ENCODE measurements around the gene TLCD2. TPM values are rescaled to one million over a fixed set of nuclear protein-coding genes. Genes with fewer than 3 reads are reported as not detected.
"Not testable (repeated sequence)": the region's sequence is repeated elsewhere in the genome, so short reads cannot be mapped to it uniquely, and the experiment has no call there.

TLCD2 gene
- total RNA-seq, 1 donor from 2014 or later, result 2.0 TPM

DNA sequence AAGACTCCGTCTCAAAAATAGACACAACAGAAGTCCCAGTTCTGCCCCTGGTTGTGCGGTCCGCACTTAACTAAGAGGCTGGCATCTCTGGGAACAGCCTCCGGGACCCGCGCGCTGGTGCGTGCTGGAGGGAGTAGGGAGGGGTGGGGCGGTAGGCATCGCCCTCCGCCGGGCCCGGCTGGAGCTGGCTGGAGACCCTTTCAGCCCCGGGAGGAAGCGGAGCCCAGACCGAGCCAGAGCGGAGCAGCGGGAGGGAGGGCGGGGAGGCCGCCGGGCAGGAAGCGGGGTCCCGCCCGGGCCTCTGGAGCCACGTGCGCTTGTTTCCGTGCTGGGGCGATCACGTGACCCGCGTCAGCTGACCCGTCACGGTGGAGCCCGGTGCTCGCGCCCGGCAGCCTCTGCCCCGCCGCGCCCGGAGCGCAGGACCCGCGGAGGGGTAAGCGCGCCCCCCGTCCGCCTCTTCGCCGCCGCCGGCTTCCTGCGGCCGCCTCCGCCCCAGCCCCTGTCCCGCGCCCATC is 14.2 kb upstream of the TLCD2 start, which contains the start of gene WDR81:
WDR81 (plus strand) TSS at position 354 of the 518 bp plus-strand sequence. CDS start 256 bp downstream, outside the sequence.
- ATAC-seq (ENCODE audit: poor library complexity), result peak; percentile 88
- intact Hi-C loops (cut with DNase I), result loop anchor here (10.0 kb wide), 1 partner anchor 140 kb away; no protein-coding TSS in a partner anchor
- DNase-seq, result peak; percentile 97

DNA sequence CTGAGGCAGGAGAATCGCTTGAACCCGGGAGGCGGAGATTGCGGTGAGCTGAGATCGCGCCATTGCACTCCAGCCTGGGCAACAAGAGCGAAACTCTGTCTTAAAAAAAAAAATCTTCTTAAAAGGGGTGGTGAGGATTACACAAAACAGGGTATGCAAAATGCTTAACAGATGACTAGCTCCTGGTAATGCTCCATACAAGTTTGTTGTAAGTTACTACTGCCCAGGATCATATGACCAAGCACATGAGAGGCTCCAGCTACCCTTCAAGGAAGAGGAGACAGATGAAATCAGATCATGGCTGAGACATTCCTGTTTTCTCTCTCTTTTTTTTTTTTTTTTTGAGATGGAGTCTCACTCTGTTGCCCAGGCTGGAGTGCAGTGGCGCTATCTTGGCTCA is 11.8 kb upstream of the TLCD2 start:
- intact Hi-C loops (cut with DNase I), result loop anchor here (10.0 kb wide), 1 partner anchor 143 kb away; no protein-coding TSS in a partner anchor
- not testable (repeated sequence) for DNase-seq; ATAC-seq (ENCODE audit: poor library complexity)

DNA sequence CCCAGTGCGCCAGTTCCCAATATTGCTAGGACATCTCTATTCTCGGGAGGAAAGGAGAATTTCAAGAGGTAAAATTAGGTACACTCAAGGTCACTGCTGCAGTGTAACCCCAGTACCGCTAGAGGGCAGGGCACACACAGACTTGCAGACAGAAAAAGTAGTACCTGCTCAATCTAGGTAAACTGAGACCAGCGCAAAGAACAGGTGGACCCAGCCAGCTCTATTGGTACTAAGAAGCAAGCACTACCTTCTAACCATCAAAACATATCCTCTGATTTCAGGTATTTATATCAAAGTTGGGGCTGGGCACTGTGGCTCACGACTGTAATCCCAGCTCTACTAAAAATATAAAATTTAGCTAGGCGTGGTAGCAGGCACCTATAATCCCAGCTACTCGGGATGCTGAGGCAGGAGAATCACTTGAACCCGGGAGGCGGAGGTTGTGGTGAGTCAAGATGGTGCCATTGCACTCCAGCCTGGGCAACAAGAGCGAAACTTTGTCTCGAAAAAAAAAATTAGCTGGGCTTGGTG is 10.7 kb upstream of the TLCD2 start:
- DNase-seq (peak; percentile 73), ATAC-seq (ENCODE audit: poor library complexity) (no peak)
- intact Hi-C loops (cut with DNase I), result loop anchor here (10.0 kb wide), 1 partner anchor 144 kb away; no protein-coding TSS in a partner anchor

DNA sequence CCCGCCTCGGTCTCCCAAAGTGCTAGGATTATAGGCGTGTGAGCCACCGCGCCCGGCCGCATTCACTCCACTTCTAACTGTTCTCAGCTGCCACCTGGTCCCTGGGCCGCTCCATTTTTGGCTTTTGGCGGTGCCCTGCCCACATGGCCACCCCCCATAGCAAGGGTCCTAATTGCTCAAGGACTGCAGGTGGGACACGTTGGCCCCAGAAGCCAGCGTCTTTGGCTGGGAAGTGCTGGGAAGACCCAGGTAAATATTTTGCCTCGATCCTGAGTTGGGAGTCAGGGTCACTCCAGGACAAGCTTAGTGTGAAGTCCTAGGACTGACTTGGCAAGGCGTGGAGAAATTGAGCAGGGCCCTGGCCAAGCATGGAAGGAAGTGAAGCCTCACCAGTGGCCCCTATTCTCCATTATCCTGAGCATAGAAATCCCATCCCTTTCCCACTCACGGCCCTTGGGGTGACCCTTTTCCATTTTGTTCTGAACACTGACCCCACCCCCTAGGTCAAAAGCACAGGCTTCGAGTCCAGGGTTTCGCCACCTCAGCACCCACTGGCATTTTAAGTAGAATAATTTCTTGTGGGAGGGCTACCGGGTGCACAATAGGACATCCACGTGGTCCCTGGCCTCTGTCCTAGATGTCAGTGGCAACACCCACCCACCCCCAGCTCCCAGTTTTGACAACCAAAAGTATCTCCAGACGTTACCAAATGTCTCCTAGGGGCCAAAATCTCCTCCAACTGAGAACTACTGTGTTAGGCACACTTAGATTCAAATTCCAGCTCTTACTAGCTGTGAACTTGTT is 8.4 kb upstream of the TLCD2 start:
- intact Hi-C loops (cut with DNase I), result no loop called here
- ATAC-seq (ENCODE audit: poor library complexity) (no peak), DNase-seq (no peak)

DNA sequence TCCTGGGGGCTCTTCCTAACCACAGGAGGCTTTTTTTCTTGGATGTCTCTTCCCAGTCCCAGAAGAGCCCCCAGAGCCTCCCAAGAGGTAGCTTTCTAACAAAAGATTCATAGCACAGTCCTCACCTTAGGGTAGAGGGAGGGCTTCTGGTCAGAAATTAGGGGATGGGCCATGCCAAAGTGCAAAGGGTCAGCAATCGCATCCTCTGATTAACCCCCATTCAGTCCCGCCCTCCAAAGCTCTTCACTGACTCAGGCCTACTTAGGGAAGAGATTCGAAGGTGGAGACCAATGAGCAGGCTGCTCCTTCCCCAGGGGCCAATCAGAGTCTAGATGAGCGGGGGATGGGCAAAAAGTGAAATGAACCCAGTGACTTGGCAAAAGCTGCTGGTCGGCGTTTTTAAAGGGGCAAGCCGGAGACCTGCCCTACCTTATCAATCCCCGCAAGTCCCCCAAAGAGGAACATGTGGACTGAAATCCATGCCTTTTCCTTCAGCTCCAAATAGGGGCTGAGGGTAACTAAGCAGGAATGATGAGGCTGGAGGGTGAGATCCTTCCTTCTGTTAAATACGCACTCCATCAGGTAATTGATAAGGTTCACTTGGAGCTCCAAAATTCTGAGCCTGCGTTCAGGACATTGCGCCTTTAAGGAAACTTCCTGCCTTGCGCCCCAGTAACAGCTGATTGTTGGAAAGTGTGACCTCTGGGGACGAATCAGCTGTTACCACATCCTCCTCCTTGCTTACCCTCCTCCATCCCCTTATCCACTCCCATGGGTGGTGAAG is 6.9 kb upstream of the TLCD2 start:
- ATAC-seq (ENCODE audit: poor library complexity) (peak; percentile 61), DNase-seq (peak; percentile 89)
- intact Hi-C loops (cut with DNase I), result no loop called here

DNA sequence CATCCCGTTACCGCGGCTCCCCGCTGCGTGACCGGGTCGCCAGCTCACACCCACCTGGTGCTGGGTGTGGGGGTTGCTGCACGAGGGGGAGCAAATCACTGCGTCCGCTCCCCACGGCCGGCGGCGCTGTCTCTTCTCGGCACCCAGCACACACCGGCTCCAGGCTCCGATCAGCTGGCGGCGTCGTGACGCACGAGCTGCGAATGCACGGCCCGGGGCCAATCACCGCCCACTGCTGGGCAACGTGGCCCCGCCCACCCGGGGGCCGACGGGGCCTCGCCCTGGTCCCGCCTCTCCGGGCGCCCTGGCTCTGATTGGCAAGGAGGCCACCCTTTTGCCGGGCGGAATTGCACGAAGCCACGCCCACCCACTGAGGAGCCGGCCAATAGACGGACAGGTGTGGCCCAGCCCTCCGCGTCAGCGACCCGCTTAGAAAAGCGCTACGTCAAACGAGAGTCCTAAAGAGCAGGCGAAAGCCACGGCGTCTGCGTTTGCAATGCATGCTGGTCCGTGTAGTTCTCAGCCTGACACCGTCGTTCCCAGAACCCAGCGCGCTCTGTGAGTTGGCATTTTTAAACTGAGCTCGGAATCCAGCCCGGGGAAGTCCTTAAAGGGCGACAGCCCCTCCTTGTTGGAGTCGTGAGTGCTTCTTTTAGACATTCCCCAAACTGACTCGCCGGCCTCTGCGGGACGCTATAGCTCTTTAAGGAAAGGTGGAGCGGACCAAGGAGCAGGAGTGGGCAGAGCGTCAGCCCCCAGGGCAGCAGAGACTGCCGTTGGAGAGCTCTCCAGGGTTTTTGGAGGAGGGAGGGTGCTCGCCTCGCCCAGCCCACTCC is 6.1 kb upstream of the TLCD2 start:
- peak; percentile 75 for ATAC-seq (ENCODE audit: poor library complexity)
- DNase-seq, result peak; percentile 100
- intact Hi-C loops (cut with DNase I), result no loop called here

DNA sequence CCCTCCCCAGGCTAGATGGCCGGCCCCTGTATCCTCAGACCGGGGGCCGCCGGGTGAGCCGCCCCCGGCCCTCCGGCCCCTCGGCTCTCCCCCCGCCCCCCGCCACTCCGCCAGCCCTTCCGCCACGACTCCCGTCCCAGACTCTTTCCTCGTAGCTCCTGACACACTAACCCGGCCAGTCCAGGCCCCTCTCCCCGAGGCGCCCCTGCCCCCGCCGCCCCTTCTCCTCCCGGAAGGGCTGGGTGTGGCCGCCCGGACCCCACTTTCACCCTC is 5.6 kb upstream of the TLCD2 start:
- DNase-seq (no peak), ATAC-seq (ENCODE audit: poor library complexity) (no peak)
- intact Hi-C loops (cut with DNase I), result no loop called here

DNA sequence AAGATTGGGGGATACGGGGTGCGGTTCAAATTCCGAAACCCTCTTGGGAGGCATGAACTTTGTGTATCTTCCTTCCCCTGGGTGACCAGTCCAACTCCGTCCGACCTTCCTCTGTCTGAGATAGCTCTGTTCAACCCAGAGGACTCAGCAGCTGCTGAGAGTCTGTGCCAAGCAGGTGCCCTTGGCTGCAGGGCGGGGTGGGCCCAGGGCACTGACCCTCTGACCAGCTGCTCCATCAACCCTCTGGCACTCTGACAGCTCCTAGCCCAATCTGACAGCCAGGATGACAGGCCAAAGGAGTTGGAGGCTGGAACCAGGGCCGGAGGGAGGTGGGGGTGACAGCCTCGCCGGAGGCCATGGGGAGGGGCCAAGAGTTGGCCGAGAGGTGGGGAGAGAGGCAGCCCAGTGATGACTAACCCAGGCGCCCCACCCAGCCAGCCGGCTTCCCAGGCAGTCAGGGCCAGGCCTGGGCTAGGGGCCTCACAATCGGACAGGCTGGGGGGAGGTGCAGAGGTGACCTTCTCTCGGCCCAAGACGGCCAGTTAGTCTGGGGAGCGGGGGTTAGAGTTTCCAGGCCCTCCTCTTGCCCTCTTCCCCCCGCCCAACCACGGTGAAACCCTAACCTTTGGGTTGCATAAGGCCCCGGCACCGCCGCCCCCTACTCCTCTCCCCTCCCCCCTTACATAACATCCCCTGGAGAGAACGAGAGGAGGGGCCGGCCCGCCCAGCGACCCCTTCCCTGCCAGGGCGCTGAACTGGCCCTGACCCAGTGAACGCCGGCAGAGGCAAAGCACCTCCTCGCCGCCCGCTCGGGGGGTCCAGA is 5.0 kb upstream of the TLCD2 start:
- peak; percentile 95 for DNase-seq
- intact Hi-C loops (cut with DNase I), result loop anchor here (5.0 kb wide), 1 partner anchor 48 kb away; no protein-coding TSS in a partner anchor
- ATAC-seq (ENCODE audit: poor library complexity), result peak; percentile 62

DNA sequence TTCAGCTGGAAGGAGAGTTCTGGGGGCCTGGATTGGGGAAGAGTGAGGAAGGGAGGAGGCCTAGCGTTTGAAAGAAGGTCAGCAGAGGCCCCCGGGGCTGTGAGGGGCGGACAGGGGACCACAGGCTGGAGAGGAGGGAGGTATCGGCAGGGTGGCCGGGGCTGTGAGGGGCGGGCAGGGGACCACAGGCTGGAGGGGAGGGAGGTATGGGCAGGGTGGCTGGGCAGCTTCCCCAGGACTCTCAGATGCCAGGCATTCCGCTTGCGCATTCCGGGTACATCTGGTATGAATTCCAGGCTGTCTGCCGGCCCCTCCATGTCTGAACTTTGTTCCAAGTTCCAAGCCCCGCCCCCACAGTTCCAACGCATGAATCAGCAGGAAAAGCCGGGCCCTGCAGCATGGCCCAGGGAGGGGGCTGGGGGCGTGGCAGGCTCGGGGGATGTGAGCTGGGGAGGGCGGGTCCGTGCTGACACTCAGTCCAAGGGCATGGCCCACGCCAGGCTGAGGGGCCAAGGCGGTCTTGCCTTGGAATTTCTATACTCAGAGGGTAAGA is 4.3 kb upstream of the TLCD2 start:
- DNase-seq, result peak; percentile 99
- intact Hi-C loops (cut with DNase I), result loop anchor here (5.0 kb wide), 1 partner anchor 47 kb away; no protein-coding TSS in a partner anchor

DNA sequence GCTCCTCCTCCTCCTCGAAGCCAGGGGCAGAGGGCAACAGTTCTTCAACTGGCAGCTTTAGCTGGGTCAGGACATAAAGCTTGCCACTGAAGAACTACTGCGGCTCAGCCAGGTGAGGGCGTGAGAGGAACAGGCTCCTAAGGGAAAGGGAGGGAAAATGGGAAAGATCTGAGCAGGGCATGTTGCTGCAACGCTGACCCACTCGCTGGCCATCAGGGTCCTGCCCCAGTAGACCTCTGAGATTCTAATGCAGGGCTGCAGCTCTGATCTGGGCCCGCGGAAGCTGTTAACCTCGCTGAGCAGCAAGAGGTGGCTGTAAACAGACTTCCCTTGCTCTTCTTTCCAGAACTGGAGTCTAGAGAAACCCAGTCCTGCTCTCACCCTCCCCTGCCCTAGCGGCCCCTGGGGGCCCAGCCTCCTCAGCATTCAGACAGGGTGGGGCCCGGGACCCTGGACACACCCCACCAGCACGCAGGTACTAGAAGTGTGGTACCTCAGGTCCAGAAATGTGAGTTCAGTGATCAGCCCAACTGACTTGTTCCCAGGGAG is 3.8 kb upstream of the TLCD2 start:
- intact Hi-C loops (cut with DNase I), result loop anchor here (5.0 kb wide), 1 partner anchor 47 kb away; no protein-coding TSS in a partner anchor
- no peak for DNase-seq
- ATAC-seq (ENCODE audit: poor library complexity), result no peak

More for the DNA sequence above, 4.3 kb upstream of the TLCD2 start:
- peak; percentile 56 for ATAC-seq (ENCODE audit: poor library complexity)

DNA sequence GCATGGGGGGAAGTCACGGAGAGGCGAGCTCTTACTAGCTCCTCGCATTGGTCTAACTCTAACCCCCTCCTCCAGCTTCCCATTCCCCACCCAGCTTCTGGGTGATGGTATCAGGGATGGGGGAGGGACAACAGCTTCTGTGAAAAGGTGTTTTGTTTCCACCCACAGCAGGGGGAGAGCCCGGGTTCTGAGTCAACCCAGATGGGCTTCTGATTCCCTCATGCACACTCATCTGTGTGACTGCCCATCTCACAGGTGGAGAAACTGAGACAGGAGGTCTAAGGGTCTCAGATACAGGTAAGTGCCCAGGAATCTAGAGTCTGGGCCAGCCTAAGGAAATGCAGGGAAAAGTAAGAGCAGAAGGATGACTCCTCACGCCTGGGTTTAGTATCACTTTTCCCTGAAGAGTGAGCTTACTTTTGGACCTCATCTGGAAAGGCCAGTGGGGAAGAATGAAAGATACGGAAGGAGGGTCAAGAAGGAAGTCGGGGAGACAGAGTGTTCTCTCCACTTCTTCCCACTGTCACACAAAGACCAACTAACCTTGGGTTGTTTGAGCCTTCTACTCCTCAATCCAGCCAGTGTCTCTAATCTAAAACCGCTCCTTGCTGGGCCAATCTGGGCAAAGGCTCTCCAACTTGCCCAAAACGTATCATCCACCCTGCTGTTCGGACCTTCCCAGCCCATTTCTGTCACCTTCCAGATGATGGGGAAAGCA is 3.1 kb upstream of the TLCD2 start:
- ATAC-seq (ENCODE audit: poor library complexity) (no peak), DNase-seq (no peak)
- intact Hi-C loops (cut with DNase I), result loop anchor here (5.0 kb wide), 1 partner anchor 46 kb away; no protein-coding TSS in a partner anchor

DNA sequence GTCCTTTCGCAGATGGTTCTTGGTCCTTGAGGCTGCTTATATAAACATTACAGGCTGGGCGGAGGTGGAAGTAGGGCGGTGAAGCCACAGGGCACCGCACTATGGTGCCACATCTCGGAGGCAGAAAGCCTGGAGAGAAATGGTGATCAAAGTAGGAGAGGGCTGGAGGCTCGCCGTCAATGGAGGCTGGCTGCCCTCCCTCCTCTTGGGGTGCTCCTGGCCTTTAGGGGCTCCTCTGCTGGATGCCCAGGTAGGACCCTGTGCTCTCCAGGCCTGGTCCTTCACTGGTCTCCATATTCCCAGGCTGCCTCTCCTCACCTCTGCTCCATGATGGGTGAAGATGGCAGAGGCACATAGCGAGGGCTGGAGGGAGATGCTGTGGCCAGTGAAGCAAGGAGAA is 2.1 kb upstream of the TLCD2 start:
- ATAC-seq (ENCODE audit: poor library complexity) (no peak), DNase-seq (peak; percentile 24)
- intact Hi-C loops (cut with DNase I), result loop anchor here (5.0 kb wide), 1 partner anchor 45 kb away; no protein-coding TSS in a partner anchor

DNA sequence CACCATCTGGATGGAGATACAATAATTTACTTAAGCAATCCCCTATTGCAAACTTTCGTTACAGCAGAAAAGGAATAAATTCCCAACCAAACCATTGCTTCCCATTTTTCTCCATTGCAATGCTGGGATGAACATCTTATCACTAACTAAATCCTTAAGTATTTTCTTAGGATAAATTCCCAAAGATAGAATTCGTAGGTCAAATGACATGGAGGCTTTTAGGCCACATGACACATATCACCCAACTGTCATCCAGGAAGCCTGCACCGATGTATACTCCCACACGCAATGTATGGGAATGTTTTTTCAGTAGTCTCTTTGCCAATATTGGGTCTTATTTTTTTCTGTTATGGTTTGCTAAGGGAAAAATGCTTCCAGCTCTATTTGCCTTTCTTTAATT is 1.6 kb upstream of the TLCD2 start:
- intact Hi-C loops (cut with DNase I), result loop anchor here (5.0 kb wide), 1 partner anchor 45 kb away; no protein-coding TSS in a partner anchor
- no peak for DNase-seq
- ATAC-seq (ENCODE audit: poor library complexity), result no peak

DNA sequence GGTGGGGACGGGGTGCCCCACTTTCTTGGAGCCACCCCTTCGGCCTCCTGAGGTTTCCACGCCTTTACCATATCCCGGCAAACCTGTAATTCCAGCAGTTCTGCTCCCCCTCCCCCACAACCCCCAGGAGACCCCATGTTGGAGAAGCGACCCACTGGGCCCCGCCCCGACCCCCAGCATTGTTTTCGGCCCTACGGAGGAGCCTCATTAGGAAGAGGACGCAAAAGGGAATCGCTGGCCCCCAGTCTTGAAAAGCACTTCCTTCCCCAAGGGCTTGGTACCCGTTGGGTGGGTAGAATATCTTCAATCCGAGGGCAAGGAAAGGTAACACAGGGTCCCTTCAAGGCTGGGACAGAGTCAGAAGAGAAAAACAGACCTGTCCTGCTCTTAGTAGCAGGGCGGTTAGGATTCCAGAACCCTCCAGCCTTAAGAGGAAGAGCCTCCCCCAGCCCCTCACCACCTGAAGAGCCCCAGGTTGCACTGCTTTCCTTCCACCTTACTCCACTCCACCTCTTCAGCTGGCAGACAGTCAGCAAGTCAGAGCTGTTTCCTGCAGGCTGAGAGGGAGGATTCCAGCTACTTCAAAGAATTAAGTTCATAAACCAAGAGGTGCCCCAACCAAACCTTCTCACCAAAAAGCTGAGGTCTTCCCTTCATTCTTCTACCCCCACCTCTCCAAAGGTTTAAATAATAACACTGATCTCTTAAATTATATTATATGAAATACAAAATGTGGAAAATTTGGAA is 803 bp upstream of the TLCD2 start:
- DNase-seq (peak; percentile 14), ATAC-seq (ENCODE audit: poor library complexity) (no peak)
- intact Hi-C loops (cut with DNase I), result loop anchor here (5.0 kb wide), 1 partner anchor 44 kb away; no protein-coding TSS in a partner anchor

DNA sequence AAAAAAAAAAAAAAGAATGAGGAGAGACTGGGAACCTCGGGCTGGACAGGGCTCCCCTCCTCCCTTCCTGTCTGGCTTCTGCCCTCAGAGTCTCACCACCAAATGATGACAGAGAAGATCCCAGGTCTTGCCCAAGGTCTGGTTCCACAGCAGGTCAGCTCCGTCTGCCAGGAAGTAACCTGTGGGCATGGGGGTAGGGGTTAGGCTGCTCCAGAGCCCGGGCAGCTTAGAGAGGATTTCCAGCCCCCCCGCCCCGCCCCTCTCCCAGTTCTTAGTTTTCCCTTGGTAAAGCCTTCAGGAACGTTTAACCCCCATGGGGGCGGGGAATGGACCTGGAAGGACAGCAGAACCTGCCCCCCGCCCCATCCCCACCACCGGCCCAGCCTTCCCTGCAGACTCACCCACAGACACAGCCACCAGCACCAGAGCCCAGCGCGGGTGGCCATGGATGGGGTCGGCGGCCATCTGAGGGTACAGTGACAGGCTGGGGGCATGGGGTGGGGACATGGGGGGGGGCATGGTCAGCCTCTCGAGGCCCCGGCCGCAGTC is 700 bp downstream of the TLCD2 start:
- peak; percentile 1 for ATAC-seq (ENCODE audit: poor library complexity)
- no peak for DNase-seq

More for the DNA sequence above, 700 bp downstream of the TLCD2 start:
- intact Hi-C loops (cut with DNase I), result no loop called here
